K562 (cell line): ENCODE results near the gene CD72. TPM values are rescaled to one million over a fixed set of nuclear protein-coding genes. Genes with fewer than 3 reads are reported as not detected.

Experiments
- ATF7 ChIP-seq: fragments of 450-650 bp; IDR thresholded peaks from 2 replicates; pipeline ENCODE4 v1.7.1; 2014; ENCODE audit warnings: mild to moderate bottlenecking, moderate library complexity
- CBX1 ChIP-seq: sonication (generic); IDR thresholded peaks from 2 replicates; pipeline ENCODE4 v1.6.1; 2016; ENCODE audit warnings: antibody characterized with exemption, low read depth, mild to moderate bottlenecking
- CBX5 ChIP-seq: IDR thresholded peaks from 2 replicates; pipeline ENCODE4 v1.6.1; 2014; ENCODE audit warnings: low read depth, borderline replicate concordance
- CEBPG ChIP-seq, 3 experiments: fragments of 200-800 bp in 1 of 3; sonication (Bioruptor generic) in 1 of 3; sonication (generic) in 1 of 3; formaldehyde crosslinking in 1 of 3; IDR thresholded peaks in 2 of 3; conservative IDR thresholded peaks in 1 of 3; 2 replicates each; pipeline versions ENCODE4 v1.6.1 to v1.8.0; 2016 to 2022; ENCODE audit warnings: missing compliant biosample characterization in 2 of 3, missing genetic modification characterization in 2 of 3, mild to moderate bottlenecking in 1 of 3, missing genetic modification reagents in 1 of 3
- CGGBP1 ChIP-seq: fragments of 250-450 bp; sonication (Bioruptor Pico); IDR thresholded peaks from 2 replicates; pipeline ENCODE4 v1.9.0; 2021; ENCODE audit warnings: mild to moderate bottlenecking
- EHMT2 ChIP-seq: fragments of 450-650 bp; IDR thresholded peaks from 2 replicates; pipeline ENCODE4 v1.6.1; 2018; ENCODE audit warnings: antibody characterized with exemption
- ETS2 ChIP-seq: IDR thresholded peaks from 2 replicates; pipeline ENCODE4 v1.6.1; 2016; ENCODE audit warnings: borderline replicate concordance, missing genetic modification characterization, mild to moderate bottlenecking, moderate library complexity, missing compliant biosample characterization; ENCODE audit not compliant: poor library complexity, severe bottlenecking
- FOXJ3 ChIP-seq: sonication (generic); formaldehyde crosslinking; IDR thresholded peaks from 2 replicates; pipeline ENCODE4 v1.4.0; 2020; ENCODE audit warnings: mild to moderate bottlenecking, missing genetic modification reagents
- FOXM1 ChIP-seq, 2 experiments: fragments of 450-650 bp in 1 of 2; sonication (generic) in 1 of 2; formaldehyde crosslinking in 1 of 2; IDR thresholded peaks; 2 replicates each; pipeline versions ENCODE4 v1.6.1 to v1.9.0; 2017 to 2022; ENCODE audit warnings: low read depth in 2 of 2, mild to moderate bottlenecking in 2 of 2, missing genetic modification reagents in 1 of 2, moderate library complexity in 1 of 2
- GATAD2B ChIP-seq: fragments of 450-650 bp; IDR thresholded peaks from 2 replicates; pipeline ENCODE4 v1.6.1; 2017; ENCODE audit warnings: mild to moderate bottlenecking, borderline replicate concordance
- GTF2E2 ChIP-seq: fragments of 200-800 bp; sonication (Bioruptor generic); IDR thresholded peaks from 2 replicates; pipeline ENCODE4 v1.6.1; 2016; ENCODE audit warnings: missing genetic modification characterization, missing compliant biosample characterization
- HDAC1 ChIP-seq, 2 experiments: fragments of 450-650 bp; IDR thresholded peaks; 2 replicates each; pipeline ENCODE4 v1.6.1; 2016 to 2017; ENCODE audit warnings: inconsistent platforms in 1 of 2, mild to moderate bottlenecking in 1 of 2, moderate library complexity in 1 of 2
- KDM2B ChIP-seq: fragments of 250-450 bp; sonication (Bioruptor Pico); IDR thresholded peaks from 2 replicates; pipeline ENCODE4 v1.8.0; 2021; ENCODE audit warnings: mild to moderate bottlenecking, moderate library complexity
- KHSRP ChIP-seq: fragments of 450-650 bp; IDR thresholded peaks from 2 replicates; pipeline ENCODE4 v1.6.1; 2017
- MIER1 ChIP-seq: fragments of 450-650 bp; IDR thresholded peaks from 2 replicates; pipeline ENCODE4 v1.6.1; 2016; ENCODE audit warnings: antibody characterized with exemption, mild to moderate bottlenecking, low read depth
- NR2F6 ChIP-seq: fragments of 450-650 bp; formaldehyde crosslinking; IDR thresholded peaks from 2 replicates; pipeline ENCODE4 v1.4.0; 2020; ENCODE audit warnings: mild to moderate bottlenecking
- POLR3A ChIP-seq: IDR thresholded peaks from 2 replicates; pipeline ENCODE4 v1.6.1; 2011; ENCODE audit warnings: borderline replicate concordance, mild to moderate bottlenecking, moderate library complexity; ENCODE audit not compliant: insufficient read length, insufficient read depth; ENCODE audit errors: extremely low read depth
- SAFB2 ChIP-seq: fragments of 200-400 bp; formaldehyde crosslinking; IDR thresholded peaks from 2 replicates; pipeline ENCODE4 v1.6.1; 2018; ENCODE audit warnings: borderline replicate concordance, low read length, low read depth, moderate library complexity; ENCODE audit not compliant: severe bottlenecking
- SIRT6 ChIP-seq: IDR thresholded peaks from one replicate; pipeline ENCODE4 v1.6.1; 2012; ENCODE audit warnings: low read depth, mild to moderate bottlenecking, control low read depth, inconsistent platforms, low read length, moderate library complexity
- UBTF ChIP-seq, 2 experiments: IDR thresholded peaks; 2 replicates each; pipeline ENCODE4 v1.6.1; 2012; ENCODE audit warnings: improper control_type of control experiment in 2 of 2, low read depth in 2 of 2, low read length in 2 of 2, borderline replicate concordance in 1 of 2
- ZBTB1 ChIP-seq: sonication (generic); formaldehyde crosslinking; IDR thresholded peaks from 2 replicates; pipeline ENCODE4 v1.8.1; 2023; ENCODE audit warnings: missing genetic modification reagents, low read depth, mild to moderate bottlenecking, borderline replicate concordance
- ZEB2 ChIP-seq: fragments of 450-650 bp; IDR thresholded peaks from 2 replicates; pipeline ENCODE4 v1.6.1; 2016
- ZFP30 ChIP-seq: fragments of 250-450 bp; sonication (Bioruptor Pico); IDR thresholded peaks from 2 replicates; pipeline ENCODE4 v1.8.0; 2022; ENCODE audit warnings: moderate library complexity, mild to moderate bottlenecking, inconsistent platforms, borderline replicate concordance
- ZFP36 ChIP-seq: fragments of 150-350 bp; IDR thresholded peaks from 2 replicates; pipeline ENCODE4 v1.6.1; 2018; ENCODE audit warnings: low read length, low read depth; ENCODE audit not compliant: partially characterized antibody
- ZNF12 ChIP-seq: sonication (generic); formaldehyde crosslinking; IDR thresholded peaks from 2 replicates; pipeline ENCODE4 v1.4.0; 2020; ENCODE audit warnings: mild to moderate bottlenecking, missing genetic modification reagents
- ZNF311 ChIP-seq: fragments of 250-450 bp; sonication (Bioruptor Pico); IDR thresholded peaks from 2 replicates; pipeline ENCODE4 v1.4.0; 2020; ENCODE audit warnings: mild to moderate bottlenecking, moderate library complexity
- polyA plus RNA-seq, 8 experiments: library from polyadenylated mRNA; depleted of rRNA in 4 of 8; stranded (reverse) in 5 of 8; unstranded in 3 of 8; fragments of >200 nt; fragmentation: Nextera tagmentation in 2 of 8; fragmentation: Illumina TruSeq in 1 of 8; extraction: Ambion mirVana in 2 of 8; extraction: Trizol in 1 of 8; gene quantifications; 2 replicates each; pipeline versions ENCODE4 v1.2.1 to v1.2.3, GENCODE V29; 2011 to 2014; ENCODE audit warnings: inconsistent platforms in 1 of 8, missing spikeins in 1 of 8
- total RNA-seq, 7 experiments: library from RNA; depleted of rRNA in 6 of 7; stranded (reverse); fragments of >200 nt in 6 of 7; fragmentation: Illumina TruSeq in 2 of 7; extraction: Trizol in 2 of 7; gene quantifications; 2 replicates each; pipeline versions ENCODE4 v1.2.1 to v1.2.3, GENCODE V29; 2011 to 2021; ENCODE audit warnings: low replicate concordance in 1 of 7

Gene CD72
- total and polyA plus RNA-seq, 9 of the 15 experiments (the other 6 are each of a cell fraction or from before 2014, with no cell fraction given) = 0.11 to 0.78 (median 0.27) TPM; not detected in 1

GRCh38 chr9:35664531-35665470, 46.6 kb upstream of the CD72 start, which contains the start of gene ARHGEF39 (continued):
- TF ChIP-seq FOXM1 (IDR thresholded peaks at IDR 0.05; ENCODE audit: low read depth) (peak; percentile 71), FOXM1 (CRISPR knock-in tag; IDR thresholded peaks at IDR 0.05; ENCODE audit: low read depth) (0 out of 2 replicates have a peak, but pooled peaks have one; percentile 40), SIRT6 (no peak), ZFP36 (no peak), CEBPG (CRISPR knock-in tag; IDR thresholded peaks at IDR 0.05) (no peak), CEBPG (tag; conservative IDR thresholded peaks at IDR 0.05 in 1 of 2, IDR thresholded peaks at IDR 0.05 in 1 of 2) (no peak), CGGBP1 (CRISPR knock-in tag) (no peak), GTF2E2 (no peak), ZEB2 (no peak), ATF7 (peak; percentile 49; the same call in 1 of the 2 replicates), ZFP30 (CRISPR knock-in tag) (no peak), EHMT2 (no peak), ZNF311 (CRISPR knock-in tag) (no peak), ZBTB1 (CRISPR knock-in tag) (no peak), CBX5 (no peak), UBTF (IDR thresholded peaks at IDR 0.05; ENCODE audit: borderline replicate concordance in 1 of 2, low read depth in 2 of 2, low read length in 2 of 2) (no peak), CBX1 (peak; percentile 31; the same call in 1 of the 2 replicates), KDM2B (CRISPR knock-in tag) (no peak), KHSRP (no peak), GATAD2B (peak; percentile 46; the same call in 1 of the 2 replicates), FOXJ3 (no peak), SAFB2 (no peak), ZNF12 (CRISPR knock-in tag) (no peak), ETS2 (no peak), MIER1 (no peak), HDAC1 (IDR thresholded peaks at IDR 0.05) (peak in 1 of 2 experiments; percentile 72; a peak in 1 of 4 replicates), NR2F6 (CRISPR knock-in tag) (no peak), POLR3A (no peak)
